GM20000 (cell line): Measurements from ENCODE around the gene VSIG10L2.

Experiments used
- DNase-seq: peaks from one replicate; pipeline ENCODE4 v3.0.0; 2012; ENCODE audit warnings: low spot score
- CTCF ChIP-seq: IDR thresholded peaks from 2 replicates; pipeline ENCODE4 v1.5.1; 2012; ENCODE audit warnings: mild to moderate bottlenecking, control low read depth; ENCODE audit errors: extremely low read depth, missing control alignments

The VSIG10L2 gene

GRCh38 chr11:125923633-125924032 lies 22.2 kb upstream of the VSIG10L2 start:
- TF ChIP-seq CTCF: no peak
- DNase-seq: no peak

GRCh38 chr11:125924384-125925007 lies 21.3 kb upstream of the VSIG10L2 start:
- no peak for DNase-seq
- TF ChIP-seq CTCF: no peak

- DNase-seq: no peak
- TF ChIP-seq CTCF: no peak
Observed at GRCh38 chr11:125925247-125925740, 20.6 kb upstream of the VSIG10L2 start.

- TF ChIP-seq CTCF: no peak
- DNase-seq: no peak
Observed at GRCh38 chr11:125925804-125926203, 20.0 kb upstream of the VSIG10L2 start.

GRCh38 chr11:125926682-125927081 lies 19.2 kb upstream of the VSIG10L2 start:
- no peak for TF ChIP-seq CTCF
- no peak for DNase-seq

- TF ChIP-seq CTCF: no peak
- DNase-seq: no peak
Observed at GRCh38 chr11:125929445-125930075, 16.3 kb upstream of the VSIG10L2 start.

- no peak for TF ChIP-seq CTCF
- DNase-seq: no peak
Observed at GRCh38 chr11:125930076-125930450, 15.8 kb upstream of the VSIG10L2 start.
